Activated naive CD8-positive, alpha-beta T cell treated with anti-CD3 and anti-CD28 coated beads, Interleukin-2, amount 50 U/mL, for 24 hours (primary cell): ENCODE data around the gene SLC2A2.

Source experiments
- ATAC-seq: fragments of 150-1000 bp; cut with Tn5 transposase; one replicate; pipeline ENCODE4 v1.10.0; 2021
- DNase-seq: peaks from one replicate; pipeline ENCODE4 v3.0.0; 2021
- H3K27ac Mint-ChIP-seq: one replicate; pipeline ENCODE4 v1.8.0; 2021; ENCODE audit warnings: mild to moderate bottlenecking, mixed read lengths
- H3K27me3 Mint-ChIP-seq: one replicate; pipeline ENCODE4 v1.8.0; 2021; ENCODE audit warnings: mixed read lengths
- H3K36me3 Mint-ChIP-seq: one replicate; pipeline ENCODE4 v1.8.0; 2021; ENCODE audit warnings: low read depth, mixed read lengths
- H3K4me1 Mint-ChIP-seq: one replicate; pipeline ENCODE4 v1.8.0; 2021; ENCODE audit warnings: mixed read lengths
- H3K4me3 Mint-ChIP-seq: one replicate; pipeline ENCODE4 v1.8.0; 2021; ENCODE audit warnings: mild to moderate bottlenecking, moderate library complexity, mixed read lengths
- H3K9me3 Mint-ChIP-seq: one replicate; pipeline ENCODE4 v1.8.0; 2021; ENCODE audit warnings: mixed read lengths

SLC2A2 gene

DNA sequence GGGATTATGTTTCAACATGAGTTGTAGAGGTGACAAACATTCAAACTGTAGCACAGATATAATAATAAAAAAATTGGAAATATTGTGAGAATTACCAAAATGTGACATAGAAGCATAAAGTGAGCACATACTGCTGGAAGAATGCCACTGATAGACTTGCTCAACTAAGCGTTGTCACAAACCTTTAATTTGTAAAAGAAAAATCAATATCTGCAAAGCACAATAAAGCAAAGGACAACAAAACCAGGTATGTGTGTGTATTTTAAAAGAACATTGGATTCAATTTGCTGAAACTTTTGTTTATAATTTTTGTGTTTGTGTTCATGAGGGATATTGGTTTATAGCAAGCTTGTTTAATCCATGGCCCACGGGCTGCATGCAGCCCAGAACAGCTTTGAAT is 77.3 kb downstream of the SLC2A2 start:
- Mint-ChIP-seq H3K27me3 (peaks cover 15% of the 10 kb centered on the region), H3K4me1 (no peaks in the 10 kb centered on the region), H3K9me3 (no peaks in the 10 kb centered on the region), H3K36me3 (no peaks in the 10 kb centered on the region), H3K27ac (no peak overlapping the region), H3K4me3 (no peak overlapping the region)
- ATAC-seq (no peak), DNase-seq (no peak)

- H3K4me3 Mint-ChIP-seq = no peak overlapping the region
These were observed 79.3 kb downstream of the SLC2A2 start for GRCh38 chr3:170947018-170947769.

More at GRCh38 chr3:170947018-170947769, 79.3 kb downstream of the SLC2A2 start:
- Mint-ChIP-seq H3K27ac (no peak overlapping the region), H3K4me1 (no peaks in the 10 kb centered on the region), H3K9me3 (peaks cover 5% of the 10 kb centered on the region), H3K27me3 (peaks cover 19% of the 10 kb centered on the region), H3K36me3 (no peaks in the 10 kb centered on the region)
- DNase-seq = no peak
- no peak for ATAC-seq
